Measurements from ENCODE around the gene TCAF1. TPM values are rescaled to one million over a fixed set of nuclear protein-coding genes. Genes with fewer than 3 reads are reported as not detected.

TCAF1 gene
- total and polyA plus RNA-seq, 8 donors = 9.7 to 94.6 (median 23.6) TPM

- H3K27ac ChIP-seq = no peak overlapping the region
- intact Hi-C loops (cut with DNase I; ENCODE audit: low total_unique reads) = no loop called here
- peaks cover 0 to 9% (median 0%) of the 10 kb centered on the region in 4 donors for H3K9me3 ChIP-seq
- H3K4me1 ChIP-seq = no peaks in the 10 kb centered on the region
- no peaks in the 10 kb centered on the region for H3K27me3 ChIP-seq
- no peak overlapping the region for H3K4me3 ChIP-seq
- no peaks in the 10 kb centered on the region for H3K36me3 ChIP-seq
- DNase-seq = no peak
- no peak for TF ChIP-seq POLR2A (IDR thresholded peaks at IDR 0.05)
- no peak for TF ChIP-seq CTCF (IDR thresholded peaks at IDR 0.05)
- TF ChIP-seq EP300 (IDR thresholded peaks at IDR 0.05) = no peak
- no peak for TF ChIP-seq POLR2AphosphoS5 (IDR thresholded peaks at IDR 0.05)
Measured at GRCh38 chr7:143931739-143932138, 29.8 kb upstream of the TCAF1 start.

- no peak for DNase-seq
- no peak for TF ChIP-seq CTCF (IDR thresholded peaks at IDR 0.05)
- Histone ChIP-seq H3K4me1 (no peaks in the 10 kb centered on the region), H3K36me3 (no peaks in the 10 kb centered on the region), H3K4me3 (no peak overlapping the region), H3K27me3 (no peaks in the 10 kb centered on the region), H3K27ac (no peak overlapping the region), H3K9me3 (peaks cover 0 to 9% (median 0%) of the 10 kb centered on the region in 4 donors)
- WGBS, 5 donors = 84 to 98% (median 97%) methylated on average over 1 of the region's 1 CpG
- intact Hi-C loops (cut with DNase I; ENCODE audit: low total_unique reads) = no loop called here
Measured at GRCh38 chr7:143929224-143929920, 27.4 kb upstream of the TCAF1 start.

- DNase-seq = no peak
- H3K4me1 ChIP-seq = no peaks in the 10 kb centered on the region
- no peaks in the 10 kb centered on the region for H3K36me3 ChIP-seq
- no peak overlapping the region for H3K4me3 ChIP-seq
- intact Hi-C loops (cut with DNase I; ENCODE audit: low total_unique reads) = no loop called here
- H3K27me3 ChIP-seq = no peaks in the 10 kb centered on the region
- TF ChIP-seq POLR2AphosphoS5 (IDR thresholded peaks at IDR 0.05) (no peak), POLR2A (IDR thresholded peaks at IDR 0.05) (no peak), EP300 (IDR thresholded peaks at IDR 0.05) (no peak), CTCF (IDR thresholded peaks at IDR 0.05) (no peak)
- no peak overlapping the region for H3K27ac ChIP-seq
- H3K9me3 ChIP-seq = no peaks in the 10 kb centered on the region
- 63 to 72% (median 69%) methylated on average over 1 of the region's 1 CpG for WGBS, 5 donors
Measured at GRCh38 chr7:143924851-143925250, 22.9 kb upstream of the TCAF1 start.

GRCh38 chr7:143914938-143915652 is 13.1 kb upstream of the TCAF1 start:
- 57 to 67% (median 66%) methylated on average over 7 of the region's 7 CpGs for WGBS, 5 donors
- Histone ChIP-seq H3K27ac (no peak overlapping the region), H3K9me3 (no peaks in the 10 kb centered on the region), H3K4me1 (no peaks in the 10 kb centered on the region), H3K4me3 (no peak overlapping the region), H3K27me3 (no peaks in the 10 kb centered on the region), H3K36me3 (no peaks in the 10 kb centered on the region)
- TF ChIP-seq CTCF (IDR thresholded peaks at IDR 0.05) (no peak), EP300 (IDR thresholded peaks at IDR 0.05) (no peak), POLR2AphosphoS5 (IDR thresholded peaks at IDR 0.05) (no peak), POLR2A (IDR thresholded peaks at IDR 0.05) (no peak)
- intact Hi-C loops (cut with DNase I; ENCODE audit: low total_unique reads) = no loop called here
- DNase-seq = no peak
